HG03064 (cell line): ENCODE results near the gene OGFRL1.

Source experiments
- ATAC-seq: cut with Tn5 transposase; IDR thresholded peaks from one replicate; pipeline ENCODE4 v1.9.1; 2021; ENCODE audit warnings: low read depth; ENCODE audit not compliant: unreplicated experiment

The OGFRL1 gene

DNA sequence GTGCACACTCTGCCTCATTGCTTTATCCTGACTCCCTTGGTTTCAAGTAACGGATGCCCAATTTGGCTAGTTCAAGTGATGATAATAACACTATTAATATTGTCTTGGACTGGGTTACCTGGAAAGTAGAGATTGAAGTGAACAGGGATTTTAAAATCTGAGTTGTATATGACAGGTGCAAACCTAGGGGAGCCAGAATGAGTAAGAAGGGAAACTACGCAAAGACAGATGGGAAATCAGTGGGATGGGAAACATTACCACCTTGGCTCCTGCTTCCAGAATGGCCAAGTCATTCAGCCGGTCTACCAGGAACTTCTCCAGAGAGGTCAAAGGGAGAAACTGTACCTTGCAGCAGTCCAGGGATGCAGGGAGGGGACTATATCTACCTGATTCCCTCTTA, 41.9 kb downstream of the OGFRL1 start:
- ATAC-seq, result no peak

DNA sequence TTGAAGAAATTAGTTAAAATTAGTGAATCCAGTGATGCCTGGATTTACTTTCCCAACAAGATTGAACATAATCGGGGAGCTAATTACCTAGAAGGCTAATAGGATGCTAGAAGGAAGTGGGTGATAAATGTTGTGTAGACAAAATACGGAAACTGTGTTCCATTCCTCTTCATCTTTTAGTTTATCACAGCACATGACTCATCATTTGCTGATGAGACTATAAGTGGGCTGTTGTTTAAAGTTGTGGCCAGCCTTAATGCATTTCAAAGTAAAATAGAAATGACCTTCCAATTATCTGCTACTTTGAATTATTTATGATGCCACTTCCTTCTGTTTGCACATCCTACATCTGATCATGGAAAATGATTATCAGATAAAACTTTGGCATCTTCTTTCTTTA, 43.4 kb downstream of the OGFRL1 start:
- ATAC-seq, result no peak

- no peak for ATAC-seq
Measured at GRCh38 chr6:71333050-71333449, 44.4 kb downstream of the OGFRL1 start.

DNA sequence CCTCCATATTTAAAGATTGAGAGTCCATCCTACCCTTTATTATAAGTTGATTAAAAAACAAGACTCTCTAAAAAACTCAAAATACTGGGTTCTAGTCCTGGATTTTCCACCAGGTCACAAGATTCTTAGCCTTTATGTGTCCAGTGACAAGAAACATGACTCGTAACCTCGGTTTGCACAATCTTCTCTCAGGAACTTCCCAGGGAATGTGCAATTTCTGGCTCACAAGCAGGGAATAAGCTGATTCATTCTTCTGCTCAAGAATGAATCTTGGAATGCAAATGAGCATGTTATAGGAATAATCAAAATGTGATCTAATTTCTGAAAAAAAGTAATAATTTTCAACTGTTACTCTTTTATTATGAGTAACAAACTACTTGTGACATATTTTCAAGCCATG, 45.1 kb downstream of the OGFRL1 start:
- ATAC-seq, result no peak

- ATAC-seq, result no peak
Measured at GRCh38 chr6:71334768-71335167, 46.2 kb downstream of the OGFRL1 start.

DNA sequence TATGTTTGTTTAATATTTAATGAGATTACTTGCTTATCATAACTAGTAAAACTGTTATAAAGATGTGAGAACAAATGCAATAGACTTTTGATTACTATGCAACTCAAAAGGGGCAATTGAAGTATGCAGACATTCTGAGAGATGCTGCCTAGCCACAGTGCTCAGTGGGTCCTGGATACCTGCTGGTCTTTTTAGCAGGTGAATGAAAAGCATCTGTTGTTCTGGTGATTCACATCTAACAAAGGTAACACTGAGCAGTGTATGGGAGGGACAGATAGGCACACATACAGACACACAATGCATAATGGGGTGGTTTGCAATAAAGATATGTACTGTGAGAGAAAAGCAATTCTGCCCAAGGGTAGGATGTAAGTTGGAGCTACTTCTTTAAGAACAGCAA, 46.9 kb downstream of the OGFRL1 start:
- no peak for ATAC-seq

DNA sequence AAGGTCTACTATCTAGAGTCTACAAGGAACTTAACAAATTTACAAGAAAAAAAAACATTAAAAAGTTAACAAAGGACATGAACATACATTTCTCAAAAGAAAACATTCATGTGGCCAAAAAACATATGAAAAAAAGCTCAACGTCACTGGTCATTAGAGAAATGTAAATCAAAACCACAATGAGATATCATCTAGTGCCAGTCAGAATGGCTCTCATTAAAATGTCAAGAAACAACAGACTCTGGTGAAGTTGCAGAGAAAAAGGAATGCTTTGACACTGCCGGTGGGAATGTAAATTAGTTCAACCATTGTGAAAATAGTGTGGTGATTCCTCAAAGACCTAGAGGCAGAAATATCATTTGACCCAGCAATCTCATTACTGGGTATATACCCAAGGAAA, 48.3 kb downstream of the OGFRL1 start:
- ATAC-seq, result no peak

GRCh38 chr6:71338540-71339316, 50.1 kb downstream of the OGFRL1 start:
- no peak for ATAC-seq

- ATAC-seq, result no peak
Measured at GRCh38 chr6:71342772-71343171, 54.2 kb downstream of the OGFRL1 start.

DNA sequence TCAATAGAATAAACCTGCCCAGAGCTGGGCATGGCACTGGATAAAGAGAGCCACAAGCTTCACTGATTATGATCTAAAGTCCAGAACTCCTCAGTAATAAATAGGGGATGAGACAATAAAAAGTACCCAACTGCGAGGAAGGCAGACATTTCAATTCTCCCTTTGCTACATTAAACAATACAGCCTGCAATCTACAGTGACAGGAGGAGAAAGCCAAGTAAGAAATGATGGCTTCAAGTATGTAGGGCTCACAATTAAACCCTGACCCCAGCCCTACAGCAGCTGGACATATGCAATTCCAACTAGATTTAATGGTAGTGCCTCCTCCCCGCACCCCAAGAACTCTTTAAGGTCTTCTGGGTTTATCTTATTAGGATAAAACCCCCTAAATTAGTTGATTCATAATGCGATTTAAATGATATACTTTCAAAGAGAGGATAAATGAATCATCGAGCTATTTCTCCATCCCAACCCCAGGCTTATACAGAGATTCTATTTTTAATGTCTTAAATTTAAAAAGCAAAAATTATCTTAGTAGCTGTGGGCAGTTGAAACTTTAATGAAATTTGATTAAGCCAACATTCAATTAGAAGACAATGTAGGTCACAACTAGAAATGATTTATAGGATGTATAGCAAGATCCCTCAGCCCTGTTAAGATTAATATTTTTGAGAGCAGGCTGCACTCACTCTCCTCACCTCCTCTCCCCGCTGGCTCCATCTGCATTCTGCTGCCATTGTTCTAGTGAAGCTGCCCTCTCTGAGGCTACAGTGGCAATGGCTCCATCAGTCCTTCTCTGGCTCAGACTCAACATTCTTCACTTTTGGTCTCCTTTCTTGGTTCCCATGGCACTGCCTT, 57.1 kb downstream of the OGFRL1 start:
- ATAC-seq, result no peak

DNA sequence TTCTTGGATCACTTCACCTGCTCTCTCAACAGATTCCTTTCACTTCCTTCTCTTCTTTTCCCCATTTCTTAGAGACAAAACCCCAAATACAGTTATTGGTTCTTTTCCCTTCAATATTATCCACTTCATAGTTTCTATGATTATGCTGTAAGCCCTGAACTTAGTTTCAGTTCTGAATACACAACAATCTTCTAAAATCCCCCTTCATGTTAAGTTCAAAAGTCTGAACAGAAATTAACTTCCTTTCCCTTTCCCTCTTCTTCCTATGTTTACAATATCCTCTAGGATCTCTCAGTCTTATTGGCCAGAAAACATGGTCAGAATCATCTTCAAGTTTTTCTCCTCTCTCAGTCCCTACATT, 57.7 kb downstream of the OGFRL1 start:
- ATAC-seq, result no peak

- ATAC-seq, result no peak
Measured at GRCh38 chr6:71347119-71347518, 58.5 kb downstream of the OGFRL1 start.

GRCh38 chr6:71349395-71349794, 60.8 kb downstream of the OGFRL1 start:
- ATAC-seq, result no peak

DNA sequence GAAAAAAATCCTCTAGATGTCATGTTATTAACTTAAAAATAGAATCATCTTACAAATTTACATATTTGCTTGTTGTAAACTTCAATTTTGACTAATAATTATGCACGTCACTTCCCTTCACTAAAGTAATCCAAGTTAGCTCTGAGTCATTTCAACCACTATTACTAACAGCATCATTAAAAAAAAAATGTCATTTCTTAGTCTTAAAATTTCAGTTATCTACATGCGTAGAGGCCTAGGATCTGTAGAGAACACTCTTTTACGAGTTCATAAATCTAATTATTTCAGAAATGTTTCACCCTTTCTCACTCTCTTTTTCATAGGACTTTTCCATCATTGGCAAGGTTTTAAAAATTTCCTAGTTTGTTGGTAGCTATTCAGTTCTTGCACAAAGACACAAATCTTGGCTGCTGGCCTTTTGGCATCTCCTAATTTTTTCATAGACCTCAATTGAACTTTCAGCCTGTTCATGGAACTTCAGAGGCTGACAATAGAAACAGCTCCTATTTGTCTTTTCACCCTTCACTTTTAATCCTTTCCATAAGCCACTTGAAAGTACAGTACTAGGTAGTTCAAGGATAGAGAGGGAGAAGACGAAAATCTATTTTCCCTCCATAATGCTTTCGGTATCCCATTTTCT, 61.5 kb downstream of the OGFRL1 start:
- no peak for ATAC-seq

DNA sequence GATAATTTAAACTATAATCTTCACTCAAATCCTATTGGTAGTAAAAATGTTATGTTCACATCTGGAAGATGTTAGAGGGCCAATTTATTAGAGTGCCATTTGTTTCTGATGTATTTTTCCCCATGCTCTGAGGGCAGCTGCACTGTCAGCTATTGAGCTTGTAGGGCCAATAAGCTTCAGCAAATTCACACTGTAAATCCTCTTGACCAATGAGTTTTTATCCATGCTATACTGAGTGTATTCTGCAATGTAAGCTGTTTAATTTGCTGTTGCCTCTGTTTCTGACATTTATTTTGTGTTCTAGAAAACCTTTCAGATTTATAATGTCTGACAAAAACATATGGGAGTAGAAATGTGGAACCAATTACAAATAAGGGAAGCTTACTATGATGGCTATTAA, 62.6 kb downstream of the OGFRL1 start:
- no peak for ATAC-seq
